Lower lobe of right lung (tissue), 2 donors: ENCODE data around the gene NXPE3. TPM values are rescaled to one million over a fixed set of nuclear protein-coding genes. Genes with fewer than 3 reads are reported as not detected.

Experiments used
- ATAC-seq, 2 donors: fragments of 200-7000 bp; cut with Tn5 transposase; one replicate each; pipeline ENCODE4 v1.9.1; 2020 to 2022; ENCODE audit warnings: mild to moderate bottlenecking in 2 of 2, moderate library complexity in 2 of 2
- DNase-seq: peaks from one replicate; pipeline ENCODE4 v3.0.0-alpha.2; 2020
- H3K27ac ChIP-seq: fragments of 200-600 bp; one replicate; pipeline ENCODE4 v1.8.0; 2022
- H3K27me3 ChIP-seq: fragments of 200-600 bp; one replicate; pipeline ENCODE4 v1.8.0; 2022; ENCODE audit warnings: low read depth
- H3K36me3 ChIP-seq: fragments of 200-600 bp; one replicate; pipeline ENCODE4 v1.8.0; 2022; ENCODE audit warnings: mild to moderate bottlenecking
- H3K4me1 ChIP-seq: fragments of 200-600 bp; one replicate; pipeline ENCODE4 v1.8.0; 2022
- H3K4me3 ChIP-seq: fragments of 200-600 bp; one replicate; pipeline ENCODE4 v1.8.0; 2022; ENCODE audit warnings: mild to moderate bottlenecking
- H3K9me3 ChIP-seq: fragments of 200-600 bp; one replicate; pipeline ENCODE4 v1.8.0; 2022
- CTCF ChIP-seq: fragments of 200-600 bp; IDR thresholded peaks from one replicate; pipeline ENCODE4 v1.8.0; 2022; ENCODE audit warnings: antibody characterized with exemption, mild to moderate bottlenecking
- intact Hi-C: fragments of 100-400 bp; cut with DNase I; formaldehyde crosslinking; loops from one replicate; pipeline ENCODE4 v1.11.0; 2022
- total RNA-seq: library from RNA; stranded (reverse); fragmentation: NEBNext Ultra II Directional; extraction: Animal tissue kit (Norgen Biotek cat#: 25700); gene quantifications from one replicate; pipeline ENCODE4 v1.2.1, GENCODE V29; 2021
- donor health status: DM: no; HTN: yes; CAD: no; lungs with severe emphysema.

Gene NXPE3
- total RNA-seq, 1 donor from 2014 or later: 22.0 TPM

GRCh38 chr3:101779822-101780381, 891 bp downstream of the NXPE3 start:
- Histone ChIP-seq H3K9me3 (no peaks in the 10 kb centered on the region), H3K4me1 (peaks cover 35% of the 10 kb centered on the region), H3K36me3 (peaks cover 20% of the 10 kb centered on the region), H3K4me3 (peak overlapping the region; percentile 97), H3K27me3 (no peaks in the 10 kb centered on the region), H3K27ac (peak overlapping the region; percentile 93)
- ATAC-seq (no peak), DNase-seq (no peak)
- intact Hi-C loops: no loop called here
- no peak for TF ChIP-seq CTCF

- intact Hi-C loops: no loop called here
- ATAC-seq: no peak
- Histone ChIP-seq H3K27me3 (no peaks in the 10 kb centered on the region), H3K9me3 (no peaks in the 10 kb centered on the region), H3K27ac (no peak overlapping the region), H3K36me3 (peaks cover 25% of the 10 kb centered on the region), H3K4me3 (no peak overlapping the region), H3K4me1 (peaks cover 41% of the 10 kb centered on the region)
- no peak for TF ChIP-seq CTCF
- DNase-seq: no peak
These were observed 1.6 kb downstream of the NXPE3 start for GRCh38 chr3:101780661-101781060.

GRCh38 chr3:101781166-101781565, 2.2 kb downstream of the NXPE3 start:
- Histone ChIP-seq H3K36me3 (peaks cover 30% of the 10 kb centered on the region), H3K27me3 (no peaks in the 10 kb centered on the region), H3K27ac (no peak overlapping the region), H3K4me1 (peaks cover 46% of the 10 kb centered on the region), H3K4me3 (no peak overlapping the region), H3K9me3 (no peaks in the 10 kb centered on the region)
- no peak for ATAC-seq
- DNase-seq: no peak
- TF ChIP-seq CTCF: no peak
- intact Hi-C loops: no loop called here

DNA sequence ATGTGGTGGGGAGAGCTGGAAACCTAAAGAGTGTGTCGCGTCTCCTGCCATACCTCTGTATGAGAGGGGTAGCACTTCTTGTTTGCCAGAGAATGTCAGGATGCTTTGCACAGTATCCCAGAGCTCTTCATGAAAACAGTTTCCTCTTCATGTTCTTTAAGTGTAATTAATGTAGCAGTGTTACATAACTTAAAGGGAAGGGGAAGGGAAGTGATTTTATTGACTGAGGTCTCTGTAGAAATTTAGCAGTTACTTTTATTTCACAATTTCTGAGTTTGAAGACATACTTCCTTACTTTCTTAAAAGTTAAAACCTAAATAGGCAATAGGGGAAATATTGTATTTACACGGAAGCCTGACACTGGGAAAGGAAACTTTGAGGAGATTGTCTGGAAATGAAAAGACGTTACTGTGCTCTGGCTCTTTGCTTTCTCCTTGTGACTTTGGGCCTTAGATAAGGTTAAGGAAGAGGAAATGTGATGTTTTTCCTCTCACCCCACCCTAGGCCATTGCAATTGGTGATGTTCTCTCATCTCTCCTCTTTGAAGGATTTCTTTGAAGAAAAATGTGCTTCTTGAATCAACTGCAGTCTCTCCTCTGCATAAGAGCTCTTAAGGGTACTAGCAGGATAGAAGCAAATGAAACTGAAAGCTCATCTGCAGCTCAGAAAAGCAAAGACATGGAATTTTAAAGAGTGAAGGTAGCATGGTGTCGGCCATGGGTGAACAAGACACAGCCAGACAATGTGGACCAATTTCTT, 6.0 kb downstream of the NXPE3 start:
- Histone ChIP-seq H3K27me3 (no peaks in the 10 kb centered on the region), H3K4me3 (peak overlapping the region; percentile 27), H3K27ac (peak overlapping the region; percentile 42), H3K36me3 (peaks cover 53% of the 10 kb centered on the region), H3K9me3 (no peaks in the 10 kb centered on the region), H3K4me1 (peaks cover 36% of the 10 kb centered on the region)
- TF ChIP-seq CTCF: no peak
- intact Hi-C loops: no loop called here
- ATAC-seq: peak; percentile 39 to 62
- no peak for DNase-seq

- Histone ChIP-seq H3K4me3 (no peak overlapping the region), H3K9me3 (peaks cover 6% of the 10 kb centered on the region), H3K36me3 (peaks cover 45% of the 10 kb centered on the region), H3K27me3 (no peaks in the 10 kb centered on the region), H3K4me1 (no peaks in the 10 kb centered on the region), H3K27ac (no peak overlapping the region)
- intact Hi-C loops: no loop called here
- DNase-seq (no peak), ATAC-seq (no peak)
- TF ChIP-seq CTCF: no peak
These were observed 12.8 kb downstream of the NXPE3 start for GRCh38 chr3:101791778-101792177.
